ENCODE data around the gene SNAPIN.
"Not testable (repeated sequence)": the region's sequence is repeated elsewhere in the genome, so short reads cannot be mapped to it uniquely, and the experiment has no call there.

SNAPIN gene

GRCh38 chr1:153627715-153628626 lies 30.5 kb upstream of the SNAPIN start, which contains the start of gene S100A1:
Gene S100A1, plus strand, starts transcription at chr1:153628434. Its CDS starts 2,088 bp downstream, at chr1:153630522.
- no peak for DNase-seq

DNA sequence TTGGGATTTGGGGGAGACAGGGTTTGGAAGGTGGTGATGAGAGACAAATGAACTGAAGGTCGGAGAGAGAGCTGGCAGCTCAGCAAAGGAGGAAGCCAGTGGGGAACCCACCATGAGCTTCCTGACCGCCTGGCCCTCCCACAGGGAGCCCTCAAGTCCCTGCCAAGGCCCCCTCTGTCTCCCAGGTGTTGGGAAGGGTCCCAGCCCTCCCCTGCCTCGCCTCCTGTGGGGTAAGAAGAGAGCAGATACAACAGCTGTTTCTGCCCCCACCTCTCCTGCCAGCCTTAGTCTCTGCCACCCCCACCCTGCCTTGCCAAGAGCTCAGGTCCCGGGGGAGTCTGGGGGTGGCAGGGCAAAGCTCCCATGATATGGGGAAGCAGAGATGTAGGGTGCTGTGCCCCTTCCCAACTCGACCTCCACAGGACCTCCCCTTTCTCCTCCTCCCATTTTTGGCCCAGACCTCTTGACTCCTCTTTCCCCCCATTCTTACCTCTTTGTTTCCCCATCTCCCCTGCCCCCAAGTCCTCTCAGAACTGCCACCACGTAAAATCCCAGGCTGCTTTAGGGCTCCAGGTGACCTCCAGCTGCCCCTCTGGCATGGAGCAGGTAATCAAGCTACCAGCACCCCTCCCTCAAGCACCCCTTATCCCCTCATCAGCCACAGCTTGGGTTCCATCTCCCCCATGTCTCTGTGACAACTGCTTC lies 29.7 kb upstream of the SNAPIN start:
- no peak for DNase-seq

- no peak for DNase-seq
Observed at GRCh38 chr1:153629343-153629665, 29.2 kb upstream of the SNAPIN start.

DNA sequence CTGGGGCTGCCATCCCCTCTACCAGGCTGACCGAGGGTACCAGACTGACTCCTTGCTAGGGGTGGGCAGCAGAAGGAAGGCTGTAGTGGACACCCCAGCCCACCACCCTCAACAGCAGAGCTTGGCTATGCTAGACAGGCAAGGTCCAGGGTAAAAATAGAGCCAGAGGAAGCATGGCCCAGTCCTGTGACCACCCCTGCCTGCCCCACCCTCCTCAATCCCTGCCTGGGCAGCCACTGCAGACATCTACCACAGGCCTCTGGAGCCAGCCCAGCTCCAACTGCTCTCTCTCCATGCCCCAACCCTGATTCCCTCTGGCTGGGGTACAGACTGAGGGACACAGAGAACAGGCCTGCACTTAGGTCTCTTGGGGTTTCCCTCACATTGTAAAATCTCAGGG lies 28.5 kb upstream of the SNAPIN start:
- DNase-seq: no peak

DNA sequence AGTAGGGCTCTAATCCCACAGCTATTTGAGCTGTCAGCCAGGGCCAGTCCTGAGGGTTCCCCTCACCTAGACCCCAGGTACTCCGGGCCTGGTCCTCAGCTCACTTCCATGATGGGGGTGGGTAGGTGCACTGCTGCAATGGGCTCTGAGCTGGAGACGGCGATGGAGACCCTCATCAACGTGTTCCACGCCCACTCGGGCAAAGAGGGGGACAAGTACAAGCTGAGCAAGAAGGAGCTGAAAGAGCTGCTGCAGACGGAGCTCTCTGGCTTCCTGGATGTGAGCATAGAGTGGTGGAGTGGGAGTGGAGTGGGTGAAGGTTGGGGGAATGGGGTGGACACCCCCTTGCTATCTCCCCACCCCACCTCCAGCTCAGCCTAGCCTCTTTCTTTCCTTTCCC lies 28.1 kb upstream of the SNAPIN start:
- no peak for DNase-seq

DNA sequence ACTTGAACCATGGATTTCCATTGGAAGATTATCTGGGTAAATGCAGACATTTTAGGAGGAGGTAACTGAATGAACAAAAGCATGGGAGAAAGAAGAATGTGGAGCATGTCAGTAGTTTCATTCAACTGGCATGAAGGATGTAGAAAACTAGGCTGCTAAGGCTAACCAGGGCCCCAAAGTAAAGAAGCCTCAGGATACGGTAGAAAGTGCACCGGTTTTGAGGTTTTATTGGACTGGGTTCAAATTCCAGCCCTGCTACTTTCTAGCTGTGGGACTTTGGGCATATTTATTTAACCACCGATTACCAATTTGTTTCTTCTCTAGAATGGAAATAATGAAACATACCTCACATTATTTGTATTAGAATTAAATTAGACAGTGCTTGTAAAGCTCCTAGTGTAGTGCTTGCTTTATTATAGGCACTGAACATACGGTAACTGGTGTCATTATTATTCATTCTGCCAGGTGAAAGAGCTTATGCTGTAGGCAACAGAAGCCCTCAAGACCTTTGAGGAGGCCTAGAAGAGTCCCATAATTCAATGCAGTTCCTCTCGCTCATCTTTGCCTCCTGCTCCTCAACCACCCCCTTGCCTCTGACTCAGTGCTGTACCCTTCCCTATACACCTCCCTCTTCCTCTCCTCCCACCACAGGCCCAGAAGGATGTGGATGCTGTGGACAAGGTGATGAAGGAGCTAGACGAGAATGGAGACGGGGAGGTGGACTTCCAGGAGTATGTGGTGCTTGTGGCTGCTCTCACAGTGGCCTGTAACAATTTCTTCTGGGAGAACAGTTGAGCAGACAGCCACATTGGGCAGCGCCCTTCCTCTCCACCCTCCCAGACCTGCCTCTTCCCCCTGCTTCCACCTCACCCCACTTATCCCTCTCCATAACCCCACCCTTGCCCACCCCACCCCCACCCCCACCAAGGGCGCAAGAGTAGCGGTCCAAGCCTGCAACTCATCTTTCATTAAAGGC lies 27.2 kb upstream of the SNAPIN start:
- no peak for DNase-seq

GRCh38 chr1:153633161-153633753 lies 25.2 kb upstream of the SNAPIN start:
- no peak for DNase-seq

GRCh38 chr1:153633754-153634665 lies 24.5 kb upstream of the SNAPIN start, which contains the start of gene CHTOP:
Gene CHTOP, plus strand, starts transcription at chr1:153634066. Its CDS starts 2,523 bp downstream, at chr1:153636589.
- DNase-seq: peak; percentile 97

DNA sequence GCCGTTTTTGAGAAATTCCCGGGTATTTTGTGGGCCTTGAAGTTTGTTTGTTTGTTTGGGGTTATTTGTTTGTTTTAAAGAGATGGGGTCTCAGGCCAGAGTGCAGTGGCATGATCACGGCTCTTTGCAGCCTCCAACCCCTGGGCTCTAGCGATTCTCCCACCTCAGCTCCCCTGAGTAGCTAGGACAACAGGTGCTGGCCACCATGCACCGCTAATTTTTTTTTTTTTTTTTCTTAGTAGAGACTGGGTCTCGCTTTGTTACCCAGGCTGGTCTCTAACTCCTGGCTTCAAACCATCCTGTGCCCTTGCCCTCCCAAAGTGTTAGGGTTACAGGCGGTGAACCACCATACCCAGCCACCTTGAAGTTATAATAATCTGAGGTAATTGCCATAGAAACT lies 22.6 kb upstream of the SNAPIN start:
- no peak for DNase-seq

GRCh38 chr1:153636312-153636711 lies 22.2 kb upstream of the SNAPIN start:
- no peak for DNase-seq

DNA sequence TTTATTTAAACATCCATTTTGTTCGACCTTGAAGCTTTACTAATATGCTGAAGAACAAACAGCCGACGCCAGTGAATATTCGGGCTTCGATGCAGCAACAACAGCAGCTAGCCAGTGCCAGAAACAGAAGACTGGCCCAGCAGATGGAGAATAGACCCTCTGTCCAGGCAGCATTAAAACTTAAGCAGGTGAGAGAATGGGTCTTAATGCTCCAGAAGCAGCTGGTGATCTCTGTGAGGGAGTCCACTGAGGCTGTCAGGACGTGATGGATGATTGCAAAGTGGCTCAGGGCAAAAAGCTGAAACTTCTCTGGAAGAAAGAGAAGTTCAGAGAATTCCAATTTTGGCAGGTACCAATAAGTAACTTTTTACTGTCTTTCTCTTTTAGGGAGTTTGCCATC lies 20.2 kb upstream of the SNAPIN start:
- DNase-seq: no peak

GRCh38 chr1:153639280-153639679 lies 19.2 kb upstream of the SNAPIN start:
- no peak for DNase-seq

GRCh38 chr1:153640213-153640612 lies 18.3 kb upstream of the SNAPIN start:
- not testable (repeated sequence) for DNase-seq

GRCh38 chr1:153640861-153641260 lies 17.6 kb upstream of the SNAPIN start:
- no peak for DNase-seq

GRCh38 chr1:153642161-153642560 lies 16.3 kb upstream of the SNAPIN start:
- no peak for DNase-seq

- DNase-seq: no peak
Observed at GRCh38 chr1:153643100-153643499, 15.4 kb upstream of the SNAPIN start.

GRCh38 chr1:153643816-153644215 lies 14.7 kb upstream of the SNAPIN start:
- DNase-seq: no peak

GRCh38 chr1:153646672-153647345 lies 11.7 kb upstream of the SNAPIN start:
- no peak for DNase-seq

- DNase-seq: no peak
Observed at GRCh38 chr1:153647346-153647714, 11.2 kb upstream of the SNAPIN start.

GRCh38 chr1:153648000-153648643 lies 10.4 kb upstream of the SNAPIN start:
- DNase-seq: no peak

All from central memory CD4-positive, alpha-beta T cell (primary cell).